Stomach (tissue), 4 donors: Measurements from ENCODE around the gene FAM241B.

Experiments
- CTCF ChIP-seq, 7 experiments: fragments of 450-650 bp in 4 of 7; fragments of 200-600 bp in 3 of 7; sonication (generic) in 3 of 7; IDR thresholded peaks; one replicate each; pipeline ENCODE4 v1.5.1; 2016 to 2019; ENCODE audit warnings: antibody characterized with exemption in 7 of 7, control low read depth in 2 of 7, mild to moderate bottlenecking in 1 of 7
- POLR2A ChIP-seq, 4 donors: fragments of 450-650 bp; IDR thresholded peaks; one replicate each; pipeline ENCODE4 v1.6.1; 2016; ENCODE audit warnings: antibody characterized with exemption in 4 of 4, control low read depth in 2 of 4, mild to moderate bottlenecking in 1 of 4, moderate library complexity in 1 of 4
- POLR2AphosphoS5 ChIP-seq, 3 donors: sonication (generic); formaldehyde crosslinking; IDR thresholded peaks; one replicate each; pipeline ENCODE4 v1.6.1; 2016; ENCODE audit warnings: antibody characterized with exemption in 3 of 3

GRCh38 chr10:69632516-69633199 is 2.6 kb downstream of the FAM241B start:
- TF ChIP-seq POLR2A (IDR thresholded peaks at IDR 0.05) (no peak), CTCF (IDR thresholded peaks at IDR 0.05) (no peak), POLR2AphosphoS5 (IDR thresholded peaks at IDR 0.05) (no peak)
